T-helper 2 cell treated with Interferon-gamma antibody and Interleukin-4, amounts not matched to agents 100 ng/mL and 5 ng/mL, for 36 hours (primary cell): ENCODE results near the gene MT1X. TPM values are rescaled to one million over a fixed set of nuclear protein-coding genes. Genes with fewer than 3 reads are reported as not detected.

ENCODE experiments used
- intact Hi-C: fragments of 100-400 bp; cut with micrococcal nuclease; formaldehyde crosslinking; loops from one replicate; pipeline ENCODE4 v1.15.1; 2023
- total RNA-seq: library from RNA; stranded (reverse); gene quantifications from 2 replicates; pipeline ENCODE4 v1.2.3, GENCODE V29; 2022

The MT1X gene
- total RNA-seq, 1 donor from 2014 or later = 64.6 TPM

DNA sequence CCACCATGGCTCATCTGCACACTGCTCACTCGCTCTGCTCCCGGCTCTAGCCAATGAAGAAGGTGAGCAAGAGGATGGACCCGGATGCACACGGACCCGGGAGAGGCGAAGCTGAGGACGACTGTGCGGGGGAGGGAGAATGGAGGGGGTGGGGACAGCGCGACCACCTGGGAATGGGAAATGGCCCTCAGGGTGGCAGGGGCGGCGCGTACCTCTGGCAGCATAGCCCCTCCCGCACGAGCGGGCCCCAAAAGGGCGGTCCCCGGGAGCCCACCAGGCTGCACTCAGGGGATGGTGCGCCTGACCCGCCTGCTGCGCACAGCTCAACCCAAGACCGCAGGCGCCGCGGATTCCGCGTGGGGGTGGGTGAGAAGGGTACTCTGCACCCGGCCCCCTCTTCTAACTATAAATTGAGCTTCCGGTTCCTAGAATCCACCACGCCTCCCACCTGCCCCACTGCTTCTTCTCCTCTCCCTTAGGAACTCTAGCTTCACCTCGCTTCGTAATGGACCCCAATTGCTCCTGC is 6.5 kb upstream of the MT1X start:
- intact Hi-C loops = no loop called here

DNA sequence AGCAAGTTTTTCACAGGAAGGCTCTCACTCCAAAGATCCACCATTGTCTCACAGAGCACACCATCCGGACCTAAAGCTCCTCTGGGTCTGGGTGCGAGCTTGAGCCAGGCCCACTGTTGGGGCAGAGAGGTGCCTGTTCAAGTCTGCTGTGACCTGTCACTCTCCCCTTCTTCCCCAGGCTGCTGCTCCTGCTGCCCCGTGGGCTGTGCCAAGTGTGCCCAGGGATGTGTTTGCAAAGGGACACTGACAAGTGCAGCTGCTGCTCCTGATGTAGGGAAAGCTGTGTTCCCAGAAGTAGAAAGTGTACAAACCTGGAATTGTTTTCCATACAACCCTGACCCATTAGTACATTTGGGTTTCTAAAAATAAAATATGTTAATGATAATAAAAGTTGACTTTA is 4.8 kb upstream of the MT1X start:
- intact Hi-C loops = no loop called here

DNA sequence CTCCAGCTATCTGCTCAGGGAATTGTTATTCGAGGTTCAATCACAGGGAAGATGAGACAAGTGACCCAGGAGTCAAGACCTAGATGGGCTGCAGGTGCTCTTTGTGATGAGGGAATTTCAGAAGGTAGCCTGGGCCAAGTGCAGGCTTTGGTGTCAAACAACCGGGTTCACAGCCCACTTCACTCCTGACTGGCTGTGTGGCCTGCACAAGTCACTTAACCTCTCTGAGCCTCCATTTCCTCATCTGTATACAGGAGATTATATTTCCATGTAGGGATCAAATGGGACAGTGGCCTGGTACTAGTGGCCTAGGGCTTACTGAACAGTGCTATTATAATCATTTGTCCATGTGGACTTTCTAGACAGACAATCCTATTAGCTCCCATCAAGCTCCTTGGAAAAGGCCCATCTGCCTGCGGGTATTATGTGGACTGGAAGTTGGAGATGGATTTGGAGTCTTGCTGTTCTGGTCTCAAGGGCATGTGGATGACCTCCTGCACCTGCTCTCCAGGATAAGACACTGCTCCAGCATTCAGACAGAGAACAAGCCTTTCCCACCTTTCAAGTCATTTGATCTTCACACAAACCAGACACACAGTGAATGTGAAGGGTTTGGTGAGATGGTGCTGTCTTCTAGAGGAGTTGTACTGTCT is 3.1 kb upstream of the MT1X start:
- intact Hi-C loops = no loop called here

DNA sequence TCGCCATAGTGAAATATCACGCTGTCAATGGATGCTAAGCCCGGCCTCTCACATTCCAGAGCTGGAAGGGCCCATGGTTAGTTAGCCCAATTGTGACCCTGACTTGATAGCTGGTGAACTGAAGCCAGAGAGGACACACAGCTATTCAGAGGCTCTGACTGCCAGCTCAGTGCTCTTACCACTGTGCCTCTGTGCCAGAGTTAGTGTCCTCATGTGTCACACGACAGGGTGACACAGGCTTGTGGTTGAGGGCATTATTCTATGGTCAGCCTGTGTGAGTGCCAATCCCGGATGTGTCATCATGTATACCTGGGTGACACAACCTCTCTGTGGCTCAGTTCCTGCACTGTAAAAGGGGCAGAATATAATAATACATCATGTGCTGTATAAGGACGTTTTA is 2.5 kb upstream of the MT1X start:
- intact Hi-C loops = loop anchor here (5.0 kb wide), 1 partner anchor 38 kb away; no protein-coding TSS in a partner anchor

DNA sequence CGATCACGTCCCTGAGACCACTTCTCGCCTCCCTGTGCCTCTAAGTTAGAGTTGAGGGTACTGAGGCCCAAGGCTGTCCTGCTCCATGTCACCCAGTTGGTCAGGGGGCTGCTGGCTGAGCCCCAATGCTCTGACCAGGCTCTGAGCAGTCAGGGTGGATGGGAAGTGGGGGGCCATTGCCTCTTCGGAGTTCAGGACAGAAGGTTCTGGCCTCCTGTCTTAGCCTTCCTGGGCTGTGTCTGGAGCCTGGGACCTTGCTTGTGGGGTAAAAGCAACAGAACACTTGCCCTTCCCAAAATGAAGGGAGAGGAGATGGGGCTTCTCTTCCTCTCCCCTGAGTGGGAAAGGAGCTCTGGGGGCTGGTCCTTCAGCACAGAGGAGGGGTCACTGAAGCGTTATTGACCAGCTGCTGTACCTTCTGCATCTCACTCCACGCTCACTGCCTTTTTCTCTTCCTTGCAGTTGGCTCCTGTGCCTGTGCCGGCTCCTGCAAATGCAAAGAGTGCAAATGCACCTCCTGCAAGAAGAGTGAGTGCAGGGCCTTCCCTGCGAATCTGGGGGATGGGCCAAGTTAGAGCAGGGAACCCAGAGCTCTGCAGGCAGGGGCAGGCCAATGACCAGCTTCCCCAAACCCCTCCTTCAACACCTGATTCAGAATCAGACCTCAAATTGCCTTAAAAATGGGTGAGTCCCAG is 580 bp downstream of the MT1X start:
- intact Hi-C loops = loop anchor here (1.0 to 5.0 kb wide), 6 partner anchors 19 to 106 kb away; partner anchors contain the start of genes MT1E and MT2A

DNA sequence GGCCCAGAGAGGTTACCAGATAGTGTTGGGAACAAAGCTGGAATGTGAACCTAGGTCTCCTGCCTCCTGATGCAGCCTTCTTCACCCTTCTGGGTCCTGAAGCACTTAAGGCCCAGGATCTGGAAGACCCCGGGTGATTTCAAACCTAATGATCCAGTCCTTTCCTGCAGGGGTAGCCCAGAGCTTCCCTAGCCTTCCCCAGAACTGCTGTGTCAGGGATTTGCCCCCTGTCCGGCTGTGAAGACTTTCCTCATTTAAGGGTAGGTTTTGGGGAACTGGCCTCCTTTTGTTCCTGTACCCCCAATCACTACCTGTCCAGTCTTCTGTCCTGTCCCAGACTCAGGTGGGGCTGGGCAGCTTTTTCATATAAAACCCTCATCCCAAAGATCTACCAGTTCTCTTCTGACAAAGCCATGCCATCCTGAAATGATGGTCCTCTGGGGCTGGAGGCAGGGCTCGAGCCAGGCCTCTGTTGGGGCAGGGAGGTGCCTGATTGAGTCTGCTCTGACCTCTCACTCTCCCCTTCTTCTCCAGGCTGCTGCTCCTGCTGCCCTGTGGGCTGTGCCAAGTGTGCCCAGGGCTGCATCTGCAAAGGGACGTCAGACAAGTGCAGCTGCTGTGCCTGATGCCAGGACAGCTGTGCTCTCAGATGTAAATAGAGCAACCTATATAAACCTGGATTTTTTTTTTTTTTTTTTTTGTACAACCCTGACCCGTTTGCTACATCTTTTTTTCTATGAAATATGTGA is 1.3 kb downstream of the MT1X start:
- intact Hi-C loops = loop anchor here (2.0 to 5.0 kb wide), 2 partner anchors 25 to 41 kb away; no protein-coding TSS in a partner anchor

DNA sequence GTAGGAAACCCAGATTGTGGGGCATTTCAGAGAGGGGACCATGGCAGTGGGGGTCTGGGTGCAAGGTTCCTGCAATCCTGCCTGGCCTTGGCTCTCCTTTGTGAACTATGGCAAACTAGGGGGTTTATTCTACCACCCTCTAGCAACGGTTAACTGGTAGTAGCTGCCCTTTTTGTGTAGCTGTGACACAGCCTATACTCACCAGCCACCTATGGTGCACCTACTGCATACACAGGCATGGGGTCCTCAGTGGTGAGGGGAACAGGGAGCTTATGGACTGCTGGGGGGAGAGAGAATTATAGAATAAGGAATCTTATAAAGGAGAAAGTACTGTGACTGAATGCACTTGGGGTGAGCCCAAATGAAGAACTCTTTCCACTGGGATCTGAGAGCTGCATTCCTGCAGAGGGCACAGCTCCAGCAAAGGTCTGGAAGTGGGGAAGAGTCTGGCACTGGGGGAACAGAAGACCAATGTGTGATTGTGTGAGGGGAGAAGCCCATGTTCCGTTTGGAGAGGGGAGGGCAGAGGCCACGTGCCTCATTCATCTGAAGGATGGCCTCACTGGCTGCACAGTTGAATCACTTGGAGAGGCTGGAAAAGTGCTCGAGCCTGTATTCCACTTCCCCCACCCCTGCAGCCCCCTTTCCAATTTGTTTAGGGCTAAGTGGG is 2.1 kb downstream of the MT1X start:
- intact Hi-C loops = loop anchor here (5.0 kb wide), 1 partner anchor 42 kb away; no protein-coding TSS in a partner anchor

DNA sequence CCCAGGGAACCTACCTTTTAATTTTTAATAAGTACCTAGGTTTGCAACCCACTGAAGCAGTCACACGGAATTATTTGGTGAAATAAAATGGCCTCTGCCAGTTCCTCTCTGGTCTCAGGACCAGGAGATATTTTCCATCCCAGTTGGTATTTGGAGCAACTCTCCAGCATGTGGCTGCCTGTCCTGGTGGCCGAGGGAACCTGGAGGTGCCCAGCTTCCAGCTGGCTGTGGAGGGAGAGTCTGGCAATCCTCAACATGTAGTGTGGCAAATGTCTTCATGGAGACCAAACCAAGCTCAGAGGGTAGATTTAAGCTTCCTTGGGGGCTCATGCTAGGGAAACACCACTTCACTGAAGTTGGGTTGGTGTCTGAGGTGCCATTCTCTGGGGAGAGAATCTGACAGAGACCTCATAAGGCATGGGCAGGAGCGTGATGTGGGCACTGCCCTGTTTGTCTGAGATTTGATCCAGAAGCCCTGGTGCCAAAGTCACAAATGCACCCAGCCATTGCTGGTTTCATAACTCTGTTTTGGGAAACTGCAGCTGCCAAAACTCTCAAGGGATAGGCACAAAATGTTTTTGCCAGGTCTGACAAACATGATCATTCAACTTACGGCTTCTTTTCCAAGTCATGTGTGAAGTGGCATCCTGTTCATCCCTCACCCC is 2.8 kb downstream of the MT1X start:
- intact Hi-C loops = loop anchor here (5.0 kb wide), 1 partner anchor 43 kb away; no protein-coding TSS in a partner anchor

DNA sequence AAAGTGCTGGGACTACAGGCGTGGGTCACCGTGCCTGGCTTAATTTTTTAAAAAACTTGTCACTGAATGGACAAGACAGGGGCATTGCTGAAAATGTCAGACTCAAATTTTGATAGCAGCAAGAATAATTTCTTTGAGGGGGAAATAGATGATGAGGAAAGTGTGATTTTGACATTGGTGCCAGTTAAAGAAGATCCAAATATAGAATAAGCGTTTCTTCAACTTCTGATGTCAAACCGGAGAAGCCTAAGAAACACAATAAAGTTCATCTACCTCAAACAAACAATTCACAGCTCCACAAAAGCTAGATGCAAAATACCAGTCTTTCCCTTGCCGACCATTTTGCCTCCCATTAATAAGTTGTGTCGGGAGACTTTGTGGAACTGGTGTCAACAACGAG is 4.5 kb downstream of the MT1X start:
- intact Hi-C loops = no loop called here

DNA sequence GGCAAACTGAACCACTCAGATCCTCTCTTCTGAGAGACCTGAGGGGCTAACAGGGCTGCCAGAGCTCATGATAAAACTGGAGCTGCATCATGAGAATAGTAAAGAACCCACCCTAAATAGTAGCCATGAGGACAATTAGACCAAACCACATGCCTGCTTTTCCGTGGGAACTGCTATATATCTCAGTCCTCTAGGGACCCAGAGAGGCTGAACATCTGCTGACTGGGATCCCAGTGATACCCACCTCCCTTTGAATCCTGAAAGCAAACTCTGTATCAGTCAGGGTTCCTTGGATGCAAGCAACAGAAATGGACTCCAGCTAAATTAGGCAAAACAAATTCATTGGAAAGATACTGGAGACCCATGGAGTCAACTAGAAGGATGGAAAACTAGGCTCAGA is 6.5 kb downstream of the MT1X start:
- intact Hi-C loops = no loop called here

DNA sequence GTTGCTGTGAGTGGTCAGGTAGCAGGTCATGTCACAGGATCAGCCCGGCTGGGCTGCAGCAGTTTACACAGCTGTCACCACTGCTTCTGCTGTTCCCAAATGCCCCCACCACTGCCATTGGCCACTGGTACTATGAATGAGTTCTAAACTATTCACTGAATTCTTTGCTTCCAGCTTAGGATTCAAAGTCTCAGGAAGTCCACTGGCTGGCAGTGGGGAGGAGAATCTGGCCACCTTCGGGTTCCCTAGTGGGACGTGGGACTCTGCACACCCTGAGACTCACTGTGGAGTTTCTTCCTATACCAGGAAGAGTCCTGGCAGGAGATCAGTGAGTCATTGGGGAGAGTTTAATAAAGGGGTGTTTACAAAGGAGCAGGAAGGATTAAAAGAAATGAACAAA is 6.9 kb downstream of the MT1X start:
- intact Hi-C loops = no loop called here

DNA sequence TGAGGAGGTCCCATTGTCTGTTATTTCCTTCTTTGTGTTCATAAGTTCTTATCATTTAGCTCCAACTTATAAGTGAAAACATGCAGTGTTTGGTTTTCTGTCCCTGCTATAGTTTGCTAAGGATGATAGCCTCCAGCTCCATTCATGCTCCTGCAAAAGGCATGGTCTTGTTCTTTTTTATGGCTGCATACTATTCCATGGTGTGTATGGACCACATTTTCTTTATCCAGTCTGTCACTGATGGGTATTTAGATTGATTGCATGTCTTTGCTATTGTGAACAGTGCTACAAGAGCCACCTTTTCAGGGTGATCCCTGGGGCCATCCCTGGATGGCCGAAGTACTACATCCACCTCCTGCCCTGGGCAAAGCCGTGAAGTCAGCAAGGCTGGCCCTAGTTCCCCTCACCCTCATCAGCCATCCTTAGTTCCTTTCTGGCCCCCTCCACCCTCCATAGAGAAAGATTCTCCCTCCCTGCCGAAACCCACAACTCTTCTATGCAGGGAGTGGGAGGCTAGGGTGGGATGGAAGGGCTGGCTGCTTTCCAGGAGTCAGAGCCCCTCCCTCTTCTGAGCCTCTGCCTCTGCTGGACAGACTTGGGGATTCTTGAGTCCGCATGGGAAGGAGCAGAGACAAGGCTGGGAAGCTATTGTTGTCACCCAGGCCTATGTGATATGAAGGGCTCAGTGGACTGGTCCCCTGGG is 8.3 kb downstream of the MT1X start:
- intact Hi-C loops = no loop called here

DNA sequence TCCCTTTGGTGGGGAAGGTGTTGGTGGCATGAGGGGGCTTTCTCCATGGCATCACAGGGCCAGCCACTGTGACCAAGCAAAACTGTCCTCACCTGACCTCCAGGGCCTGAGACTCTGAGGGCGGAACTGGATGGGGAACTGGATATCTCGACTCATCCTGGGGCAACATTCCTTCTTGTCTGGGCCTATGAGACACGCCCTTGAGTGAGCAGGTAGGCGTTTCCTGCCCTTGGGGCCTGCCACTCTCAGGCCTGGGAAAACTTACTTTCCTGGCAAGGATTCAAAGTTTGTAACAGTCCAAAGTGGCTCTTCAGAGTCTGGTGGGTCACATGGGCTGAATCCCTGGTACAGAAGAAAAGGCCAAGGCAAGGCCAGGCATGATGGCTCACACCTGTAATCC is 9.6 kb downstream of the MT1X start:
- intact Hi-C loops = no loop called here

DNA sequence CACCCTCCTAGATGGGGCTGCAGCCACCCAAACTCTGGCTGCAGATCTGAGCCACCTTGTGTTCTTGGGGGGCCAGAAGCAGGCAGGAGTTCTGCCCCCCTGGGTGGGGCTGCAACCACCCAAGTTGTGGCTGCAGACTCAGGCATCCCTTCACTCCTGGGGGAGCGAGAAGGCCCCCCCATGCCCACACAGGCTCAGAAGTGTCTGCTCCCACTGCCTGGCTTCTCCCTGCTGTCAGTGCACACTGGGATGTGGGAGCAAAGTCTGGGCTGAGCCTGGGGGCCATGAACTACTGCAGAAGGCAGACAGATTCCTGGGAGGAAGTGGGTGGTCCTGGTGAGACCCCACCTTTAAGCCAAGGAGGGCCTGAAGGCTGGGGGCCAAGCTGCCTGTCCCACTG is 13.0 kb downstream of the MT1X start:
- intact Hi-C loops = no loop called here

DNA sequence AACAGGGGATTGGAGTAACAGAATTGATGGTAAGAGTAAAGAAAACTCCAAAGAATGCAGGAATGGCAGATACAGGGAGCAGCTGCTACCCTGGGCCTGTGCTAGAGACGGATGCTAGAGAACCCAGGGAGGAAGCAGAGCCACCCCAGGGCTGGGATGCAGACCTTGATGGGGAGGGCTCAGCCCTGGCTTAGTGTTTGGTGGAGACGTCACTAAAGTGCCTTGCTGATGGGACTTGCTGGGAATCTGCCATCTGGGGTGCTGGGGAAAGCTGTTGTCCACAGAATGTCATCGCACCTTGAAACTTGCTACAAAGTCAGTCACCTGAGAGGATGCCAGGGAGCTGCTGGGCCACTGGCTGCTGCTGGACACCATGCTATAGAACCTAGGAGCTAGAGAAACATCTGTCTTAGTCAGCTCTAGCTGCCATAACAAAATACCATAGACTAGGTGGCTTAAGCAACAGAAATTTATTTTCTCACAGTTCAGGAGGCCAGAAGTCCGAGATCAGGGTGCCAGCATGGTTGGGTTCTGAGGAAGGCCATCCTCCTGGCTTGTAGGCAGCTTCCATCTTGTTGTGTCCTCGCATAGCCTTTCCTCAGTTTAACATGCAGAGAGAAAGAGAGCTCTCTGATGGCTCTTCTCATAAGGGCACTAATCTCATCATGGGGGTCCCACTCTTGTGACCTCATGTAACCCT is 15.3 kb downstream of the MT1X start:
- intact Hi-C loops = no loop called here

DNA sequence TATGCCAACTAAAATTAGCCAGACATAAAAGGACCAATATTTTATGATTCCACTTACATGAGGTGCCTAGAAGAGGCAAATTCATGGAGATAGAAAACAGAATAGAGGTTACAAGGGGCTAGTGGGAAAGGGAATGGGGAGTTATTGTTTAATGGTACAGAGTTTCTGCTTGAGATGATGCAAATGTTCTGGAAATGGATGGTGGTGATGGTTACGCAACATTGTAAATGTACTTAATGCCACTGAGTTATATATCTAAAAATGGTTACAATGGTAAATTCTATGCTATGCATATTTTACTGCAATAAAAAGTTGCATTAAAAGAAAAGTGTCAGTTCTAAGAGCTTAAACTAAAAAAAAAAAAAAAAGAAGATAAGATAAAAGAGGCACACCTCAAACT is 17.9 kb downstream of the MT1X start:
- intact Hi-C loops = no loop called here

DNA sequence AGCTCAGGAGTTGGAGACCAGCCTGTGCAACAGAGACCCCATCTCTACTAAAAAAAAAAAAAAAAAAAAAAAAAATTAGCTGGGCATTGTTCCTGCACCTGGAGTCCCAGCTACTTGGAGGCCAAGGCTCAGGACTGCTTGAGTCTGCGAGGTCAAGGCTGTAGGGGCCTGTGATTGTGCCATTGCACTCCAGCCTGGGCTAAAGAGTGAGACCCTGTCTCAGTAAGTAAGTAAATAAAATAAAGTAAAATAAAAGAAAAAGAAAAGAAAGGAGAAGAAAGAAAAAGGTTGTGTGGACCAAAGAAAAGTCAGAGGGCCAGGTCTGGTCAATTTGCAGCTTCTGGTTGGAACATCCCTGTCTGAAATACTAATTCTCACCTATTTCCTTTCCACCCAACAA is 18.4 kb downstream of the MT1X start:
- intact Hi-C loops = no loop called here

DNA sequence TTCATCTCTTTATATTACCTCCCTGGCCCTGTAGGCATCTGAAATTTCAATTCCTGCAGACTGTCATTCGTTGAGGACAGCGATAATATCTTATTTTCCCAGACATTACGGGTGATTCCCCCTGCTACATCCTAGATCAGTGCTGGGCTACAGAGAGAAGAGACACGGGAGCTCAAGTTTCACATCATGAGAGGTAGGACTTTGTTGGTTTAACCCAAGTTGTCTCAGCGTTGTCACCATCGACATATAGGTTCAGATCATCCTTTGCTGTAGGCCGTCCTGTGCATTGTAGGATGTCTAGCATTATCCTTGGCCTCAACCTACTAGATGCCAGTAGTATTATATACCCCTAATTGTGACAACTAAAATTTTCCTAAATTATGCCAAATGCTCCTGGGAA is 19.3 kb downstream of the MT1X start:
- intact Hi-C loops = no loop called here

DNA sequence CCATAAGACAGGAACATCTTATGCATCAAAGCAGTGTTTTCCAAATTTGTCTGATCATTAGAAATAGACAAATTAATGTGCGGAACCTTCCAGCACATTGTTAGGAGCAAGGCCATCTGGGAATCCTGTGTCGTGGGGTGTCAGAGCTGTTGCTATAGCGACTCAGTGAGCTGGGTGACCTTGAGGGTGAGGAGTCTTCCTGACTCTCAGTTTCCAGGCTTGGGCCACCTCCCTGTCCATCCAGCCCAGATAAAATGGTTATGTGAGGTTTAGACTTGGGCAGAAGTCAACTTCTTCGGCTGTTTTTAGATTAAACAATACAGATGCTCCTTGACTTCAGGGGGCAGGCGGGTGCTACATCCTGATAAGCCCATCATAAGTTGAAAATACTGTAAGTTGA is 20.6 kb downstream of the MT1X start:
- intact Hi-C loops = loop anchor here (1.0 to 2.0 kb wide), 6 partner anchors 21 to 347 kb away; partner anchors contain the start of genes MT1X and NUP93
